ENCODE data around the gene OXER1. TPM values are rescaled to one million over a fixed set of nuclear protein-coding genes. Genes with fewer than 3 reads are reported as not detected.
A peak's percentile ranks its signal among the peaks of the same experiment; 100 is the strongest.

OXER1 gene
- total RNA-seq, 1 donor from 2014 or later, result 3.9 TPM

DNA sequence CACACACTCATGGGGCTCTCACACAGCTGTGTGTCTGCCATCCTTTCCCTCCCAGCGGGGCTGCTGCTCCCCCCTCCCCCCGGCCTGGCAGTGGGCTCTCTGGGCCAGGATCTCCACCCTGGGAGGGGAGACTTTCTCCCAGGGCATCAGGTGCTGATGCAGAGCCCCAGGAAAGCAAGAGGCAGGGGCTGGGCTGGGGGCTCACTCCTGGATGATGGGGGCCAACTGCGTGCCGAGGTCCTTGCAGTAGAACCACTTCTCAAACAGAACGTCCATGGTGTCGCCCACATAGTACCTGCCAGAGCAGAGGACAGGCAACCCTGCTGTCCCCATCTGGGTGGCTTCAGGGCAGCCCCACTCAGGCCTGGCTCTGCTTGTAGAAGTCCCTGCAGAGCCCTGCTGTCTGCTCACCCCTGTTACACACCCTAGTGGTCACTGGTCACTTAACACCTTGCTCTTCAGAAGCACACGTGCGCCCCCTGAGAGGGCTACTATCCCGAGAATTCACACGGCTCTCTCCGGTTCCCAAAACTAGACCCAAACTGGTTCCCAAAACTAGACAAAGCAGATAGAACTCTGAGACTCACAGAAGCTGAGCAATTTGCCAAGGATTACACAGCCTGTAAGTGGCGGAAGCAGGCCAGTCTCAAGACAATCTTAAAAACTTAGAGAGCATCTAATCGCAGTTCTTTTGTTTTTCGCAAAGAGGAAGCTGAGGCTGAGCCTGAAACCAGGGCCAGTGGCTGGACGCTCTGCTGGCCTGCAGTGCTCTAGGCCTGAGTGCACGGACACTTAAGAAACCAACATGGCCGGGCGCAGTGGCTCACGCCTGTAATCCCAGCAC lies 6.6 kb upstream of the OXER1 start:
- DNase-seq (ENCODE audit: low spot score), result peak; percentile 34

DNA sequence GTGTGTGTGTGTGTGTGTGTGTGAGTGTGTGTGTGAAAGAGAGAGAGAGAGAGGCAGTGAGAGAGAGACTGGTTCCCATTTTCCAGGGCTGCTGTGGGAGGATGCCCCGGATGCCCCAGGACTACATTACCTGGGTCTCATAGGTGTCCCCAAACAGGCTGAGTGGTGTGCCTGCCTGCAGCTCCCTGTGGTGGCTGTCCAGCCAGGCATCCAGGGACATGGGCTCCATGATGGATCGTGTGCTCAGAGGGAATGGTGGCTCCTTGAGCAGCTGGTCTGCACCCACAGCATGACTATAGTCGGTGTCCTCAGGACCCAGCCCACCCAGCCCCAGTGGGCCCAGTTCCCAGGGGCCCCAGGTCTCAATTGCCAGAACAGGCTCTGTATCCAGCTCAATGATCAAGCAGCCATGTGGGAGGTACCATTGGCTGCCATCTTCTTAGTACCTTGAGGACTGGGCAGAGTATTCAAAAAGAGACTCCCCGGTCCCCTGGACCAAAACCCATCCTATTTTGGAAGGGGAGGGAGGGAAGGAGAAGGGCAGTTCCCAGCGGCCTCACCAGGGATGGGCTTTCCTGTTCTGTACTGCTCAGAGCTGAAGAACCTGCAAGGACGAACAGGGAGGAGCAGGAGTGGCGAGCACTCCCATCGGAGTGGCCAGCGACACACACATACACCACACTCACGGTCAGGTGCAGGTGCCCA lies 5.8 kb upstream of the OXER1 start:
- no peak for DNase-seq (ENCODE audit: low spot score)

DNA sequence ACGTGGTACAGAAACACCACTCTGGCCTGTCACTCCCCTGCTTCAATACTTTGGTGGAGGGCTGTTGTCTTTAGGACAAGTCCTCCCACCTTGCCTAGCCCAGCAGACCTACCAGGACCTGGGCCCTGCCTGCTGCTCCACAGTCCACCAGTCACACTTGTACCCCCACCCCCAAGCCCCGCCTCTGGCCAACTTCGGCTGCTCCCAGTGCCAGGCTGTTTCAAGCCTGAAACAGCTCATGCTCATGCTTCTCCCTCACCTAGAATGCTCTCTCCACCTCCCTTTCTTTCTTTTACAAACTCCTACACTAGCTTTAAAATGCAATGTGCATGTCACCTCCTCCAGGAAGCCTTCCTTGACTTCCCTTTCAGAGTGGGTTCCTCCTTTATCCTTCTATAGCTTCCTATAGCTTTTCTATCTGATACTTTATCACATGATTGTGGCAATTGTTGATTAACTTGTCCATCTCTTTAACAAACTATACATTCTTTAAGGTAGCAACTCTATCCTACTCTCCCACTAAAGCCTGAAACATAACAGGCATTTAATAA lies 4.8 kb upstream of the OXER1 start:
- DNase-seq (ENCODE audit: low spot score), result no peak

DNA sequence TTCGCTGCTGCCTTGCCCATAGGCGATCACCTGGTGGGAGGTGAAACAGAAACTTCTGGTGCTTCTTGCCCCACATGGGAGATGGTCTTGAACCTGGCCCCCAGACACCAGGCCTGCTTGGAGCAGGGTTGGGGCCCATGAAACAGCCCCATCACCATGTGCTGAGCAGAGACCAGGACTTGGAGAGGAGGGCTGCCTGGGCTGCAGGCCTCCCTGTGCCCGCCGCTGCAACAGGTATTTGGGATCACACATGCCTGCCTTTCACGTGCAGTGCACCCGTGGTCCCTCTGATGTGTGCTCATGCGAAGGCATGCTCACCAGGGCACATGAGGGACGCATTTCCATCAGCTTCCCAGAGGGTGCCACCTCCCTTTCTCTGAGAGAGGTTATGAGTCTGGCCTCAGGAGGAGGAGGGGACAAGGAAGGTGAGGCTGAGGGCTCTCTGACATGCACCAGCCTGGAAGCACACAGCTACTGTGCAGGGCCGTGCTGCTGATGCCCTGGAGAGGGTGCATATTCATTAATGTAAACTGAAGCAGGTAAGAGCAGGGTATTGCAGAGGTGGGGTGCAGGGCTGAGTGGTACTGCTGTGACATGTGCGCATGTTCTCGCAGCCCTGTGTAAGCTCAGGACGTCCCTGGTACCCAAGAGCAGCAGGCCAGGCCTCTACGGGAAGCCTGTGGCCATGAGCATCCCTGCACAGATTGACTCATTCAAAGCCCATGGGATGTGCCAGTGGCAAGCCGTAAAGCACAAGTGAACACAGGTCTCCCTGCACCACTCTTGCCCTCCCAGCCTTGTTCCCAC lies 4.2 kb upstream of the OXER1 start:
- no peak for DNase-seq (ENCODE audit: low spot score)

DNA sequence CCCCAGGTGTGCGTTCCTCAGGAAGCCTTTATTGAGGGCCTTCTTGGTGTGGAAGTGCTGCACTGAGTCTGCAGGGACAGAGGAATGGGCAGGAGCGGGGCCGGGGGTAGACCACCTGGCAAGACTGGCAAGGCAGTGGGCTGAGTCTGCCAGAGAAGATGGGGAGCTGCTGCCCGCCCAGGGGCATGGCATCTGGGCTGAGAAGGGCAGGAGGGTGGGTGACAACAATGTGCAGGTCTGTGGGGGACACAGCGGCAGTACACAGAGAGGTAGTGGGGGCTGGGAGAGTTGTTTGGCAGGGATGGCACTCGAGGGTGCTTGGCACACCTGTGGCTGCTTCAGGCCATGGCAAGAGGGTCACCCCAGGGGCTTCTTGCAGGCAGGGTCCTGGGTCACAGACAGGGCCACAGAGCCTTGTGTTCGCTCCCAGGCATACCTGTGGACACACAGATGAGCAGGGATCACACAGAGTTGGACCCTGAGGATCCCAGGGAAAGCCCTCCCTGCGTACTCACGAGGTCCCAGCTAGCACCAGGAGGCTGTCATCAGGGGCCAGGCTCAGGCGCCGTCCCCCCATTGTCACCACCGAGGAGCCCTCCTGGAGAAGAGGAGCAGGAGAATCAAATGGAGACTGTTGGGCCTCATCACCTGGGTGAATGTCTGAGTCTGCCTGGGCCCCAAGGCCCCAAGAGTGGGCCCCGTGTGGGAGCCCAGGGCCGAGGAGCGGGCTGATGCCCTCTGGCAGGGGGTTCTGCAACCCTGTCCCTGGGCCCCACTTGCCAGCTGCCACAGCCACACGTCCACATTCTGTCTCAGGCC lies 3.4 kb upstream of the OXER1 start:
- DNase-seq (ENCODE audit: low spot score), result no peak

GRCh38 chr2:42765686-42766085 lies 1.8 kb upstream of the OXER1 start:
- no peak for DNase-seq (ENCODE audit: low spot score)

- no peak for DNase-seq (ENCODE audit: low spot score)
These were observed 966 bp upstream of the OXER1 start for GRCh38 chr2:42764901-42765300.

DNA sequence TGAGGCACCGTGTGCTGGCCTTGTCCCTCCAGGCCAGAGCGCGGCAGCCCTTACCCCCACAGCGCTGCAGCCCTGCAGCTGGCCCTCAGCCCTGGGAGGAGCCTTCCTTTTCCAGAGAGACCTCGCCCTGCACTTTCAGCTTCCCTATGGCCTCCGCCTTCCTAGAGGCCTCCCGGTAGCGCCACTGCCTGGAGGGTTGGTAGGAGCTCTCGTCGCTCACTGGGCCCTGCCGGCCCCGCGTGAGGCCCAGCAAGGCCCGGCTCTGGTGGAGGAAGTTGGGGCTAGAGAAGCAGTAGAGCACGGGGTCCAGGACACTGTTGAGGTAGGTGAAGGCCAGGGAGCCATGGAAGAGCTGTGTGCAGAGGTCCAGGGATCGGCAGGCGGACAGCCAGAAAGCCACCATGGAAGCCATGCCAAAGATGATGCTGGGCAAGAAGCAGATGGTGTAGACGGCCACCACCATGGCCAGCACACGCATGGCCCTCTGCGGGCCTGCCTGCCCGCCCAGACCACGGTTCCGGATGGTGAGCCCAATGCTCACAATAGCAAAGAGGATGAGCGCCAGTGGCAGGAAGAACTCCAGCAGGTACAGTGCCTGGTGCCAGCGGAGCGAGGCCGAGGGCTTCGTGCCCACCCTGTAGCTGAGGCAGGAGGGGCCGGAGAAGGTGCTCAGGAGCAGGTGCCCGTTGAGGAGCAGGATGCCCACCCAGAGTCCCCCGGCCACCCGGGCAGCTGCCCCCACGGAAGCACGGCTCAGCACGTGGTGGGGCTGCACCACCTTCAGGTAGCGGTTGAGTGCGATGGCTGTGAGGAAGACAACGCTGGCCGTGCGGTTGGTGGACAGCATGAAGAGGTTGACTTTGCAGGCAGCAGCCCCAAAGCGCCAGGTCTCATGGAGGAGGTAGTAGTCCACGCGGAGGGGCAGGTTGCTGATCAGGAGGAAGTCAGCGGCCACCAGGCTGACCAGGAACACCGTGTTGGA lies 821 bp downstream of the OXER1 start:
- no peak for DNase-seq (ENCODE audit: low spot score)

DNA sequence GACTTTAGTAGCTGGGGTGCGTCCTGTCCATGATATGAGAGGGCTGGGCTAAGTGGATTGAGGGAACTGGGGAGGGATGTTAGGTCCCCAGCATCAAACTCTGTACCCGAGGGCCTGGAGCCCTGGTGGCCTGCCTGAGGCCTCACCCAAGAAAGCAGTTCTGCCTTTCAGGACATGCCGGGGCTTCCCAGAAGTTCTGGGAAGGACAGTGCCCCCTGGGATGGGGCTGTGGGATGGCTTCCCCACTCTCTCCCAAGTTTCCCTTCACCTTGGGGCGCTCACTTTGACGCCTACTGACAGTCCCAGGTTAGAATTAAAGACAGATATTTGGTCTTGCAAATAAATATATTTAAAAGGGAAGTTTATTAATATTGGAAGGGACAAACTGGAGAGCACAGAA lies 1.8 kb downstream of the OXER1 start:
- no peak for DNase-seq (ENCODE audit: low spot score)

DNA sequence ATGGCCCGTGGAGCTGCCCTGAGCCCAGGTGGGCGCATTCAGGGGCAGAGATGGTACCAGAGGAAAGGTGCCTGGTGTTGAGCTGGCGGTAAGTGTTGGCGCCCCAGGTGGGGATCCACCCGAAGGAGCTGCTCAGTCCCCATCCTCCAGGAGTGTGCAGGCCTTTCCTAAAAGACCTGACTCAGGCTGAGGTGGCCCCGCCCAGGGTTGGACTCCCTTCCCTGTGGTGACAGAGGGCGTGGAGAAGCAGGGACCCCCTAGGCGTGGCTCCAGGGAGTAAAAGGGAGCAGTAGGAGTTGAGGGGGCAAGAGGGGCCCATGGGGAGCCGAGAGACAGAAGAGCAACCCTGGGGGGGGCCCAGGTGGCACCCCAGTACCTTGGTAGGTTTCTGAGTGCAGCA lies 2.4 kb downstream of the OXER1 start:
- no peak for DNase-seq (ENCODE audit: low spot score)

GRCh38 chr2:42758751-42759150 lies 5.2 kb downstream of the OXER1 start:
- DNase-seq (ENCODE audit: low spot score), result no peak

DNA sequence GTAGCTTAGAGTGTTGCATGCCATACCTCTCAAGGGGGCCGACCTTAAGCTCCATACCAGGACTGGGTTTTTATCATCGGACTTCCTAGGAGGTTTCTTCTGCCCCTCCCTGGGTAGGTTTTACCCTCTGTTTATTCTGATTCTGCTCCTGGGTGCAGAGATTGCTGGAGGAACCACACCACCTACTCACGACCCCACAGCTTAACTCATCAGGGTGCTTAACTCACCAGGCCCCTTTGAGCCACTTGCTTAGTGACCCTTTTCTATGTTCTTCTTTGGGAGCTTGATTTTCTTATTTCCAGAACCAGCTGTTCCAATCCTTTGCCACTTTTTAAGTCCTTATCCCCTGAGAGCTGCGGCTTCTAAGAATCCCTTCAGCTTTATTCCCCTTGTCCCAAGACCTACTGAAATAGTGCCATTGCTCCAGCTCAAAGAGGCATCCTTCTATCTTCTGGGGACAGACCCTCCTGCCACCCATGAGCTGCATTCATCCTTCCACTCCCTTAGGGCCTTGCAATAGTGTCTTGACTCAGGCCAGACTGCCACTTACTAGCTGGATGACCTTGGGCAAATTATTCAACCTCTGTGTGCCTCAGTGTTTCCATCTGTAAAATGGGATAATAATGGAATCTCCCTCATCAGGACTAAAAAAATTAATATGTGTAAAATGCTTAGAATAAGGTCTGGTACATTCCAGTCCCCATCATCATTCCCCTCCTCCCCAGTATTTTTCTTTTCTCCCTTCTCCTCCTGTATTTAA lies 5.8 kb downstream of the OXER1 start:
- no peak for DNase-seq (ENCODE audit: low spot score)

- no peak for DNase-seq (ENCODE audit: low spot score)
These were observed 6.9 kb downstream of the OXER1 start for GRCh38 chr2:42756966-42757513.

- DNase-seq (ENCODE audit: low spot score), result no peak
These were observed 7.7 kb downstream of the OXER1 start for GRCh38 chr2:42756150-42756775.

DNA sequence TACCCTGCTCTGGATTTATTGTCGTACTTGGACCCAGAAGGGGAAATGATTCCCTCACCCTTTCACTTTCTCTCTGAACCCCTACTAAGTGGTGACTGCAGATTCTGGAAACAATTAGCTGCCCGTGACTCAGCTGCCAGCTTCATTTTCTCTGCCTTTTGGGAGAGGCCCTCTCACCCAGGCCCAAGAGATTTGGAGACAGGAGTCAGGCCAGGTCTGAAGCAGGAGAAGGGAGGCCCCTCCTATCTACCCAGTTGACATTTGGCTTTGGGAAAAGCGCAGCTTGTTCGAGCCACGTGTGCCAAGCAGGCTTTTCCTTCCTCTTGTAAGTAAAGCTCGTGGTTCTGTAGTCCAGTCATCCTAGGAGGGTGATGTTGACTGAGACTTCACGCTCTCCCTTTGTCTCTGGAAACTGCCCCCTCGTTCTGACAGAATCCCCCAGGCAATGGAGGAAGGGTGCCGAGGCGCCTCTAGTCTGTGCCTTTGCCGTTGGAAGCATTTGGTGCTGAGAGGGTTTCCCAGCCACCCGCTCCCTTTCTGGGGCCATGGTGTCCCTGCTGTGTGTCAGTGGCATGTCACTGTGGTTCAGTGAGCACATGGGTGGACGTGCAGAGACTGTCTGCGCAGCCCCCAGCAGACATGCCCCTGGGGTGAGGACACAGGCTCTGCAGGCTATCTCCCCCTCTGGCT lies 8.6 kb downstream of the OXER1 start:
- DNase-seq (ENCODE audit: low spot score), result peak; percentile 71

DNA sequence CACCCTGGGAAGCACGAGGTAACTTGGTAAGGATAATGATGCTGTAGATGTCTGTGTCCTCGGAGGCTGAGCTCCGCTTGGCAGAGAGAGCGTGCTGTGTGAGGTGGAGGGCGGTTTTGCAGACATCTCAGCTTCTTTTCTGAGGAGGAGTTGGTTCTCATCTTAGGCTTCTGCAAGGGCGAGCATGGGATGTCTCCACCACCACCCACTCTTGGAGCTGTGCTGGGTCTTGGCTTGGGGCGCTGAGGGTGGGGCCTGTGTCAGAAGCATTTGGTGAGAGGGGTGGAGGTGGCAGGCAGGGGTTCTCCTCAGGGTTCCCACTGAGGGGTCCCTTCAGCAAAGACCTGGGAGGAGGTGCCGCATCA lies 9.2 kb downstream of the OXER1 start:
- DNase-seq (ENCODE audit: low spot score), result no peak

- DNase-seq (ENCODE audit: low spot score), result no peak
These were observed 9.7 kb downstream of the OXER1 start for GRCh38 chr2:42754021-42754775.

Data from umbilical cord (tissue), 2 donors.